GM12875 (cell line): ENCODE measurements around the gene SLC44A1.
"Not testable (repeated sequence)": the region's sequence is repeated elsewhere in the genome, so short reads cannot be mapped to it uniquely, and the experiment has no call there.

ENCODE experiments used
- H3K4me3 ChIP-seq: one replicate; pipeline ENCODE4 v1.5.1; 2011; ENCODE audit warnings: low read depth, low read length, control low read depth
- CTCF ChIP-seq: IDR thresholded peaks from 2 replicates; pipeline ENCODE4 v1.5.1; 2011; ENCODE audit warnings: low read depth, mild to moderate bottlenecking, control low read depth, inconsistent platforms, low read length, moderate library complexity, borderline replicate concordance; ENCODE audit not compliant: insufficient read depth

Gene SLC44A1

DNA sequence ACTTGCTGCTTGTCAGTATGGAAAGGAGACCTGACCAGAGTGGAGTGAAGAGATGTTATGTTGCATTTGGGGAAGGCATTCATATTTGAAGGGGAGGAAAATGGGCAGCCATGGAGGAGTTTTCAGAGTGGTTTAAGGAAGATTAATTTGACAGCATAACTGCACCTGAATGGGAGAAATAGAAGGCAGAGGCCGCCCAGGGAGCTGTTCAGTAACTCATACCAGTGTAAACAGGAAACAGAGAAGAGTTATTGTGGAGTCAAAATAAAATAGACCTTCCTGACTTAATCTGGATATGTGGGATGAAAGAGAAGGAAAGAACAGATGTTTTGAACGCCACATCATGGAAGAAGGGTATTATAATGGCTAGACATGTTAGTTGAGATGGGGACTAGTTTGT, 13.4 kb downstream of the SLC44A1 start:
- no peak overlapping the region for H3K4me3 ChIP-seq
- TF ChIP-seq CTCF: no peak

- TF ChIP-seq CTCF: no peak
- H3K4me3 ChIP-seq: no peak overlapping the region
Measured at GRCh38 chr9:105258225-105258737, 13.8 kb downstream of the SLC44A1 start.

DNA sequence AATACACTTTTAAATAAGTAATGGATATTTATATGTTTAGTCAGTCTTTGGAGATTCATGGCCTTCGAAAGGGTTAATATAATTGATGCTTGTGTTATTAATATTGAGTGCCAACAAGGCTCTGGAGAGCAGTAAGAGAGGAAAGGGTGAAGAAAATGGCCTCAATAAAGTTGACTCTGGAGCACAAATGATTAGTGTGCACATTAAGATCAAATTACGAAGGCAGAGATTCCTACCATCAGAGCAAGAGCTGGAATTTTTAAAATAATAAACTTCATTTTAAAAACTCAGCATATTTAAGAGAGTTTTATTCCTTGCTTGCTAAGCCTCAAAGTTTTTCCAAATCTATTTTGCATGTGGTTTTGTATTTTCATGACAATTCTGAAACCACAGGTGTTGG, 14.8 kb downstream of the SLC44A1 start:
- H3K4me3 ChIP-seq: no peak overlapping the region
- no peak for TF ChIP-seq CTCF

GRCh38 chr9:105259731-105260612, 15.5 kb downstream of the SLC44A1 start:
- H3K4me3 ChIP-seq: no peak overlapping the region
- no peak for TF ChIP-seq CTCF

DNA sequence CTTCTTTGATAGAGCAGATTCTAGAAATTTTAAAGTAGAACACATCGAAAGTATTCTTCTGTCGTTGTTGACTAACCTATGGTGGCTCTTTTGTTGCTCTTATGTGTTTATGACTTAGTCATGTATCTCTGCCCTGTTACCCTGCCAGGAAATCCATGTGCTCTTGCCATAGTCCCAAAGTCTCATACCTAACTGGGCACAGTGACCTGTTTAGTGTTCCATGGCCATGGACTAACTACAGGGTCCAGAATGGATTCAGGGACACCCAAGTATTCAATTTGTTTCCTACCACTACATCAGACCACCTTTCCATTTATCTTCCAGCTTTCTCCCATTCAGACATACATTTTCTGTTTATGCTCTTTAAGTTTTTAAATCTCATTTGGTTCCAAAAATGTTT, 18.0 kb downstream of the SLC44A1 start:
- no peak overlapping the region for H3K4me3 ChIP-seq
- TF ChIP-seq CTCF: no peak

- no peak for TF ChIP-seq CTCF
- no peak overlapping the region for H3K4me3 ChIP-seq
Measured at GRCh38 chr9:105264380-105264779, 19.9 kb downstream of the SLC44A1 start.

DNA sequence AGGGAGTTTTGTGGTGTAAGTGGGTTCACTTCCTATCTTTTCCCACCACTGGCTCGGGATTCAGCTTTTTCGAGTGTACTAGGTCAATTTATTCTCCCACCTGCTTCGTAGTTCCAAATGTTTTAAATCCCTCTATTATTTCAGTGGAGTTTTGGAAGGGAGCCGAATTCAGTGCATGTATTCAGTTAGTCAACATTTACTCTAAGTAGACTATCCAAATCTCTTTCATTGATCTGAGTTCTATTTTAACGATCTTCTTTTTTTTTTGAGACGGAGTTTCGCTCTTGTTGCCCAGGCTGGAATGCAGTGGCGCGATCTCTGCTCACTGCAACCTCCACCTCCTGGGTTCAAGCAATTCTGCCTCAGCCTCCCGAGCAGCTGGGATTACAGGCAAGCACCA, 23.8 kb downstream of the SLC44A1 start:
- not testable (repeated sequence) for H3K4me3 ChIP-seq

GRCh38 chr9:105269593-105269992, 25.1 kb downstream of the SLC44A1 start:
- TF ChIP-seq CTCF: no peak
- no peak overlapping the region for H3K4me3 ChIP-seq
